GM12878 (cell line): Measurements from ENCODE around the gene POU2AF1. TPM values are rescaled to one million over a fixed set of nuclear protein-coding genes. Genes with fewer than 3 reads are reported as not detected.

Experiments
- ATAC-seq: fragments of 200-7000 bp; cut with Tn5 transposase; 3 replicates; pipeline ENCODE4 v1.9.1; 2020; ENCODE audit warnings: mild to moderate bottlenecking, moderate library complexity
- BruUV-seq: library from RNA; stranded (reverse); fragments of 400-500 nt; replicated peaks from 2 replicates; lab custom pipeline; 2021; lab: Mats Ljungman, UMichigan
- CTCF ChIA-PET: fragments of 300-600 bp; sonication (Branson Sonifier 250); formaldehyde crosslinking; extraction: SDS; loops from one replicate; lab custom pipeline; 2021; ENCODE audit warnings: inconsistent platforms; lab: Yijun Ruan, JAX
- POLR2A ChIA-PET: fragments of 350-600 bp; formaldehyde crosslinking; extraction: SDS; loops from one replicate; lab custom pipeline; 2021; ENCODE audit warnings: inconsistent platforms; lab: Charles Lee
- RAD21 ChIA-PET: fragments of 300-600 bp; sonication (Branson Sonifier 250); formaldehyde crosslinking; loops from one replicate; lab custom pipeline; 2023; ENCODE audit warnings: antibody characterized with exemption; ENCODE audit not compliant: unreplicated experiment; lab: Charles Lee
- SMC1A ChIA-PET: fragments of 300-600 bp; sonication (Branson Sonifier 250); formaldehyde crosslinking; loops from one replicate; lab custom pipeline; 2023; ENCODE audit not compliant: unreplicated experiment, uncharacterized antibody; lab: Charles Lee
- DNase-seq: peaks from one replicate; pipeline ENCODE4 v3.0.0-alpha.2; 2011; ENCODE audit warnings: low read depth, low spot score
- FAIRE-seq: peaks from 3 replicates; lab custom pipeline; 2011; peaks lifted over from hg19 to GRCh38; lab: Jason Lieb, UNC
- H2AFZ ChIP-seq: 2 replicates; pipeline ENCODE4 v1.6.0; 2011; ENCODE audit warnings: low read depth, low read length, control low read depth; ENCODE audit not compliant: control insufficient read depth
- H3K27ac ChIP-seq: 2 replicates; pipeline ENCODE4 v1.5.1; 2011; ENCODE audit warnings: control low read depth; ENCODE audit not compliant: control insufficient read depth, insufficient read depth
- H3K27me3 ChIP-seq, 2 experiments: replicated peaks in 1 of 2; 2 replicates each; pipeline versions ENCODE4 v1.6.0 to v1.6.1; 2011; ENCODE audit warnings: low read length in 1 of 2; ENCODE audit not compliant: control insufficient read depth in 2 of 2, insufficient read depth in 2 of 2
- H3K36me3 ChIP-seq, 2 experiments: 2 replicates each; pipeline ENCODE4 v1.5.1; 2011; ENCODE audit warnings: low read length in 1 of 2; ENCODE audit not compliant: control insufficient read depth in 2 of 2, insufficient read depth in 2 of 2
- H3K4me1 ChIP-seq: 2 replicates; pipeline ENCODE4 v1.6.1; 2011; ENCODE audit warnings: mild to moderate bottlenecking, low read length, moderate library complexity, mixed read lengths; ENCODE audit not compliant: control insufficient read depth, insufficient read depth
- H3K4me2 ChIP-seq: 2 replicates; pipeline ENCODE4 v1.6.0; 2011; ENCODE audit warnings: control low read depth; ENCODE audit not compliant: control insufficient read depth, insufficient read depth
- H3K4me3 ChIP-seq: fragments of 200-600 bp; sonication (generic); 2 replicates; pipeline ENCODE4 v1.5.1; 2016
- H3K79me2 ChIP-seq: 2 replicates; pipeline ENCODE4 v1.6.0; 2011; ENCODE audit warnings: low read length; ENCODE audit not compliant: control insufficient read depth, insufficient read depth
- H3K9ac ChIP-seq: 2 replicates; pipeline ENCODE4 v1.8.0; 2011; ENCODE audit warnings: low read length, control low read depth, mixed read lengths; ENCODE audit not compliant: control insufficient read depth, insufficient read depth
- H3K9me3 ChIP-seq: replicated peaks from 3 replicates; pipeline ENCODE4 v1.5.1; 2011; ENCODE audit warnings: mild to moderate bottlenecking, low read length; ENCODE audit not compliant: control insufficient read depth, insufficient read depth
- H4K20me1 ChIP-seq: 2 replicates; pipeline ENCODE4 v1.6.0; 2011; ENCODE audit not compliant: control insufficient read depth, insufficient read depth
- CBX3 ChIP-seq: fragments of 200-600 bp; sonication (generic); IDR thresholded peaks from 2 replicates; pipeline ENCODE4 v1.6.1; 2016; ENCODE audit warnings: low read depth, borderline replicate concordance
- CREM ChIP-seq: IDR thresholded peaks from 2 replicates; pipeline ENCODE4 v1.6.1; 2014; ENCODE audit warnings: antibody characterized with exemption, low read depth
- FOXK2 ChIP-seq: fragments of 450-650 bp; IDR thresholded peaks from 2 replicates; pipeline ENCODE4 v1.6.1; 2017; ENCODE audit warnings: mild to moderate bottlenecking, moderate library complexity
- GATAD2B ChIP-seq: fragments of 450-650 bp; conservative IDR thresholded peaks from 2 replicates; pipeline ENCODE4 v1.6.1; 2017; ENCODE audit warnings: low read depth, mild to moderate bottlenecking, moderate library complexity
- IRF4 ChIP-seq: IDR thresholded peaks from 2 replicates; pipeline ENCODE4 v1.6.1; 2011; ENCODE audit warnings: low read depth, low read length
- MYC ChIP-seq: IDR thresholded peaks from 2 replicates; pipeline ENCODE4 v1.6.1; 2011; ENCODE audit warnings: mild to moderate bottlenecking, low read length, moderate library complexity, inconsistent platforms; ENCODE audit not compliant: insufficient read depth, insufficient replicate concordance, insufficient read length, severe bottlenecking
- NR2C2 ChIP-seq: IDR thresholded peaks from 2 replicates; pipeline ENCODE4 v1.6.1; 2011; ENCODE audit warnings: borderline replicate concordance, low read depth; ENCODE audit not compliant: control insufficient read depth, insufficient read length
- PML ChIP-seq: IDR thresholded peaks from 2 replicates; pipeline ENCODE4 v1.6.1; 2012; ENCODE audit warnings: low read length, inconsistent platforms
- POLR2A ChIP-seq: IDR thresholded peaks from 2 replicates; pipeline ENCODE4 v1.6.1; 2011; ENCODE audit warnings: low read depth, mild to moderate bottlenecking, low read length
- POU2F2 ChIP-seq: IDR thresholded peaks from 3 replicates; pipeline ENCODE4 v1.6.1; 2011; ENCODE audit warnings: low read depth, mild to moderate bottlenecking, low read length, borderline replicate concordance
- RCOR1 ChIP-seq: conservative IDR thresholded peaks from 2 replicates; pipeline ENCODE4 v1.6.1; 2012; ENCODE audit warnings: low read depth, low read length, improper control_type of control experiment
- RELA ChIP-seq: fragments of 450-650 bp; IDR thresholded peaks from 2 replicates; pipeline ENCODE4 v1.8.0; 2014; ENCODE audit warnings: borderline replicate concordance; ENCODE audit not compliant: partially characterized antibody
- RFX5 ChIP-seq: IDR thresholded peaks from 2 replicates; pipeline ENCODE4 v1.6.1; 2011; ENCODE audit warnings: low read depth, low read length, improper control_type of control experiment
- SMAD1 ChIP-seq: fragments of 450-650 bp; IDR thresholded peaks from 2 replicates; pipeline ENCODE4 v1.6.1; 2018; ENCODE audit warnings: mild to moderate bottlenecking, low read depth; ENCODE audit not compliant: partially characterized antibody
- SUZ12 ChIP-seq: fragments of 200-600 bp; sonication (generic); IDR thresholded peaks from one replicate; pipeline ENCODE4 v1.6.1; 2018; ENCODE audit warnings: antibody characterized with exemption, mild to moderate bottlenecking; ENCODE audit not compliant: unreplicated experiment
- WGBS: methylation state at CpG from one replicate; pipeline ENCODE4 v1.1.6; 2016; ENCODE audit warnings: low lambda C conversion rate; ENCODE audit not compliant: insufficient replicate concordance, insufficient coverage; ENCODE audit errors: missing lambda C conversion rate; 5-methylcytosine and 5-hydroxymethylcytosine counted together
- in situ Hi-C: fragments of 300-500 bp; cut with MboI; formaldehyde crosslinking; loops from 9 replicates; pipeline ENCODE4 v1.14.3; 2018; ENCODE audit warnings: mixed read lengths
- intact Hi-C: fragments of 100-400 bp; cut with micrococcal nuclease; formaldehyde crosslinking; loops from one replicate; pipeline ENCODE4 v1.14.2; 2022; ENCODE audit not compliant: unreplicated experiment
- polyA plus RNA-seq, 11 experiments: library from polyadenylated mRNA; depleted of rRNA in 4 of 11; unstranded in 6 of 11; stranded (reverse) in 5 of 11; fragments of >200 nt; fragmentation: Nextera tagmentation in 4 of 11; fragmentation: Illumina TruSeq in 1 of 11; extraction: Ambion mirVana in 4 of 11; extraction: Trizol in 1 of 11; gene quantifications; 1 replicate in 1 of 11; 2 replicates in 10 of 11; pipeline versions ENCODE4 v1.2.1 to v1.2.3, GENCODE V29; 2011 to 2016; ENCODE audit warnings: inconsistent platforms in 2 of 11, missing spikeins in 2 of 11, low read depth in 1 of 11
- total RNA-seq, 4 experiments: library from RNA; depleted of rRNA in 3 of 4; stranded (reverse); fragments of >200 nt in 3 of 4; fragmentation: Illumina TruSeq in 1 of 4; extraction: Trizol in 1 of 4; gene quantifications; 2 replicates each; pipeline versions ENCODE4 v1.2.1 to v1.2.3, GENCODE V29; 2013 to 2021
- TF ChIP-seq, protein P1 (sequence below): IDR thresholded peaks from 2 replicates; pipeline ENCODE4 v1.6.1; 2012; ENCODE audit warnings: mild to moderate bottlenecking, low read depth, low read length

Gene POU2AF1
- total and polyA plus RNA-seq, 10 of the 15 experiments (the other 5 are each of a cell fraction or from before 2014, with no cell fraction given) = 13.1 to 169 (median 75.5) TPM

DNA sequence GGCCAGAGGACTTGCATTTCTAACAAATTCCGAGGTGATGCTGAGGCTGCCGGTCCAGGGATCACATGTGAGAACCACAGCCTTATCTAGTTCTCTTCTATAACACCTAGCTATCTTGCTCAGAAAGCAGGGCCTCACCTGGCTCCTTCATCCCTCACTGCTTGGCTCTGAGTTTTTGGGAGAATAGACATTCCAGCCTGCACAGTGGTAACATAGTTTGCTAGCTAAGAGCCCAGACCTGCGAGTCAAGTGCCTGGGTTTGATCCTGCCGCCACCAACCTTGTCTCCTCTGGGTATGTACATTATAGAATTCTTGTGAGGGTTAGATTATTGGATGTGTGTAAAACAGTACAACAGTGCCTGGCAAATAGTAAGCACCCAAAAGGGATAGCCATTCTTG, 13.5 kb upstream of the POU2AF1 start:
- no peaks in the 10 kb centered on the region for H4K20me1 ChIP-seq
- ATAC-seq = no peak
- WGBS = 69% methylated on average over 4 of the region's 4 CpGs
- H3K9me3 ChIP-seq = no peaks in the 10 kb centered on the region
- ChIA-PET RAD21 (interaction anchor here (0.8 to 1.6 kb wide), 3 partner anchors 18 to 24 kb away, joined by 3 to 4 read pairs (median 4); no protein-coding TSS in a partner anchor), SMC1A (interaction anchor here (1.1 to 1.9 kb wide), 3 partner anchors 14 to 18 kb away, joined by 3 to 7 read pairs (median 6); no protein-coding TSS in a partner anchor), CTCF (interaction anchor here (0.6 to 0.8 kb wide), 2 partner anchors 34 to 184 kb away, joined by 3 read pairs; no protein-coding TSS in a partner anchor), POLR2A (no interaction called here)
- no peaks in the 10 kb centered on the region for H3K79me2 ChIP-seq
- no peaks in the 10 kb centered on the region for H3K36me3 ChIP-seq
- intact Hi-C loops (no loop called here), in situ Hi-C loops (no loop called here)
- BruUV-seq = no TSS peak
- DNase-seq = no peak
- H3K27ac ChIP-seq = no peak overlapping the region
- H3K4me2 ChIP-seq = no peak overlapping the region
- H2AFZ ChIP-seq = no peak overlapping the region
- no peak overlapping the region for H3K4me3 ChIP-seq
- no peak overlapping the region for H3K9ac ChIP-seq
- FAIRE-seq = no peak
- H3K4me1 ChIP-seq = peaks cover 32% of the 10 kb centered on the region
- no peaks in the 10 kb centered on the region for H3K27me3 ChIP-seq
- no peak for TF ChIP-seq MYC
- no peak for TF ChIP-seq RCOR1
- no peak for TF ChIP-seq GATAD2B
- TF ChIP-seq PML = no peak
- TF ChIP-seq IRF4 = no peak
- TF ChIP-seq RELA = no peak
- TF ChIP-seq NR2C2 = no peak
- no peak for TF ChIP-seq SUZ12
- no peak for TF ChIP-seq POU2F2
- no peak for TF ChIP-seq FOXK2
- no peak for TF ChIP-seq CBX3
- TF ChIP-seq POLR2A = no peak
- TF ChIP-seq CREM = no peak
- TF ChIP-seq, protein P1, sequence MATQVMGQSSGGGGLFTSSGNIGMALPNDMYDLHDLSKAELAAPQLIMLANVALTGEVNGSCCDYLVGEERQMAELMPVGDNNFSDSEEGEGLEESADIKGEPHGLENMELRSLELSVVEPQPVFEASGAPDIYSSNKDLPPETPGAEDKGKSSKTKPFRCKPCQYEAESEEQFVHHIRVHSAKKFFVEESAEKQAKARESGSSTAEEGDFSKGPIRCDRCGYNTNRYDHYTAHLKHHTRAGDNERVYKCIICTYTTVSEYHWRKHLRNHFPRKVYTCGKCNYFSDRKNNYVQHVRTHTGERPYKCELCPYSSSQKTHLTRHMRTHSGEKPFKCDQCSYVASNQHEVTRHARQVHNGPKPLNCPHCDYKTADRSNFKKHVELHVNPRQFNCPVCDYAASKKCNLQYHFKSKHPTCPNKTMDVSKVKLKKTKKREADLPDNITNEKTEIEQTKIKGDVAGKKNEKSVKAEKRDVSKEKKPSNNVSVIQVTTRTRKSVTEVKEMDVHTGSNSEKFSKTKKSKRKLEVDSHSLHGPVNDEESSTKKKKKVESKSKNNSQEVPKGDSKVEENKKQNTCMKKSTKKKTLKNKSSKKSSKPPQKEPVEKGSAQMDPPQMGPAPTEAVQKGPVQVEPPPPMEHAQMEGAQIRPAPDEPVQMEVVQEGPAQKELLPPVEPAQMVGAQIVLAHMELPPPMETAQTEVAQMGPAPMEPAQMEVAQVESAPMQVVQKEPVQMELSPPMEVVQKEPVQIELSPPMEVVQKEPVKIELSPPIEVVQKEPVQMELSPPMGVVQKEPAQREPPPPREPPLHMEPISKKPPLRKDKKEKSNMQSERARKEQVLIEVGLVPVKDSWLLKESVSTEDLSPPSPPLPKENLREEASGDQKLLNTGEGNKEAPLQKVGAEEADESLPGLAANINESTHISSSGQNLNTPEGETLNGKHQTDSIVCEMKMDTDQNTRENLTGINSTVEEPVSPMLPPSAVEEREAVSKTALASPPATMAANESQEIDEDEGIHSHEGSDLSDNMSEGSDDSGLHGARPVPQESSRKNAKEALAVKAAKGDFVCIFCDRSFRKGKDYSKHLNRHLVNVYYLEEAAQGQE = no peak
- TF ChIP-seq RFX5 = no peak
- TF ChIP-seq SMAD1 = no peak
- TF ChIP-seq, all 136 proteins: peak for 0
